ENCODE data around the gene SMIM24.

SMIM24 gene

GRCh38 chr19:3521104-3521445, 40.8 kb upstream of the SMIM24 start:
- TF ChIP-seq CTCF (IDR thresholded peaks at IDR 0.05; ENCODE audit: low read depth, low read length) (no peak), EZH2phosphoT487 (IDR thresholded peaks at IDR 0.05; ENCODE audit: low read depth) (no peak)
- peaks cover 4% of the 10 kb centered on the region; the same call in 1 of the 2 replicates for H3K4me1 ChIP-seq (ENCODE audit: low read length)
- H2AFZ ChIP-seq (ENCODE audit: low read depth, low read length): no peak overlapping the region
- peaks cover 54% of the 10 kb centered on the region for H3K79me2 ChIP-seq (ENCODE audit: low read length)
- peaks cover 60% of the 10 kb centered on the region for H4K20me1 ChIP-seq (ENCODE audit: insufficient read depth, low read length)
- H3K9ac ChIP-seq (ENCODE audit: low read length): no peak overlapping the region
- peaks cover 31% of the 10 kb centered on the region for H3K36me3 ChIP-seq (replicated peaks; ENCODE audit: low read depth, low read length)
- no peak overlapping the region for H3K4me2 ChIP-seq (ENCODE audit: low read length)
- no peak overlapping the region for H3K4me3 ChIP-seq (ENCODE audit: low read length)
- no peak overlapping the region for H3K27ac ChIP-seq (ENCODE audit: low read length)
- H3K27me3 ChIP-seq (ENCODE audit: low read depth, low read length): no peaks in the 10 kb centered on the region
- H3K9me3 ChIP-seq (ENCODE audit: insufficient read depth, low read length): no peaks in the 10 kb centered on the region

GRCh38 chr19:3520166-3521103, 40.1 kb upstream of the SMIM24 start:
- no peak for TF ChIP-seq CTCF (IDR thresholded peaks at IDR 0.05; ENCODE audit: low read depth, low read length)
- no peak for TF ChIP-seq EZH2phosphoT487 (IDR thresholded peaks at IDR 0.05; ENCODE audit: low read depth)
- Histone ChIP-seq H3K4me3 (ENCODE audit: low read length) (no peak overlapping the region), H3K36me3 (replicated peaks; ENCODE audit: low read depth, low read length) (peaks cover 29% of the 10 kb centered on the region), H3K4me2 (ENCODE audit: low read length) (no peak overlapping the region), H4K20me1 (ENCODE audit: insufficient read depth, low read length) (peaks cover 65% of the 10 kb centered on the region), H3K27ac (ENCODE audit: low read length) (no peak overlapping the region), H3K27me3 (ENCODE audit: low read depth, low read length) (no peaks in the 10 kb centered on the region), H3K9me3 (ENCODE audit: insufficient read depth, low read length) (no peaks in the 10 kb centered on the region), H3K4me1 (ENCODE audit: low read length) (peaks cover 4% of the 10 kb centered on the region; the same call in 1 of the 2 replicates), H2AFZ (ENCODE audit: low read depth, low read length) (no peak overlapping the region), H3K79me2 (ENCODE audit: low read length) (peaks cover 58% of the 10 kb centered on the region), H3K9ac (ENCODE audit: low read length) (no peak overlapping the region)

- Histone ChIP-seq H3K36me3 (replicated peaks; ENCODE audit: low read depth, low read length) (peaks cover 21% of the 10 kb centered on the region), H3K9ac (ENCODE audit: low read length) (no peak overlapping the region), H2AFZ (ENCODE audit: low read depth, low read length) (no peak overlapping the region), H3K27ac (ENCODE audit: low read length) (no peak overlapping the region), H3K79me2 (ENCODE audit: low read length) (peaks cover 70% of the 10 kb centered on the region), H4K20me1 (ENCODE audit: insufficient read depth, low read length) (peaks cover 75% of the 10 kb centered on the region), H3K4me3 (ENCODE audit: low read length) (no peak overlapping the region), H3K4me2 (ENCODE audit: low read length) (no peak overlapping the region), H3K4me1 (ENCODE audit: low read length) (peaks cover 4% of the 10 kb centered on the region; the same call in 1 of the 2 replicates), H3K9me3 (ENCODE audit: insufficient read depth, low read length) (no peaks in the 10 kb centered on the region), H3K27me3 (ENCODE audit: low read depth, low read length) (no peaks in the 10 kb centered on the region)
- no peak for TF ChIP-seq EZH2phosphoT487 (IDR thresholded peaks at IDR 0.05; ENCODE audit: low read depth)
- TF ChIP-seq CTCF (IDR thresholded peaks at IDR 0.05; ENCODE audit: low read depth, low read length): no peak
Observed at GRCh38 chr19:3519126-3519525, 38.8 kb upstream of the SMIM24 start.

- Histone ChIP-seq H2AFZ (ENCODE audit: low read depth, low read length) (no peak overlapping the region), H4K20me1 (ENCODE audit: insufficient read depth, low read length) (peaks cover 76% of the 10 kb centered on the region), H3K4me1 (ENCODE audit: low read length) (peaks cover 4% of the 10 kb centered on the region; the same call in 1 of the 2 replicates), H3K4me2 (ENCODE audit: low read length) (no peak overlapping the region), H3K4me3 (ENCODE audit: low read length) (no peak overlapping the region), H3K27me3 (ENCODE audit: low read depth, low read length) (no peaks in the 10 kb centered on the region), H3K9ac (ENCODE audit: low read length) (no peak overlapping the region), H3K79me2 (ENCODE audit: low read length) (peaks cover 74% of the 10 kb centered on the region), H3K36me3 (replicated peaks; ENCODE audit: low read depth, low read length) (peaks cover 19% of the 10 kb centered on the region), H3K9me3 (ENCODE audit: insufficient read depth, low read length) (no peaks in the 10 kb centered on the region), H3K27ac (ENCODE audit: low read length) (no peak overlapping the region)
- no peak for TF ChIP-seq CTCF (IDR thresholded peaks at IDR 0.05; ENCODE audit: low read depth, low read length)
- TF ChIP-seq EZH2phosphoT487 (IDR thresholded peaks at IDR 0.05; ENCODE audit: low read depth): no peak
Observed at GRCh38 chr19:3518659-3519058, 38.3 kb upstream of the SMIM24 start.
